K562 (cell line): Measurements from ENCODE around the gene POLR1A. TPM values are rescaled to one million over a fixed set of nuclear protein-coding genes. Genes with fewer than 3 reads are reported as not detected.

Experiments used
- ATAC-seq: fragments of 200-7000 bp; cut with Tn5 transposase; 3 replicates; pipeline ENCODE4 v1.9.1; 2020; ENCODE audit warnings: moderate library complexity
- BruUV-seq: library from RNA; stranded (reverse); fragments of 400-500 nt; replicated peaks from 2 replicates; lab custom pipeline; 2021; lab: Mats Ljungman, UMichigan
- CTCF ChIA-PET: fragments of 300-600 bp; formaldehyde crosslinking; extraction: SDS; loops from one replicate; lab custom pipeline; 2021; ENCODE audit warnings: low intra/inter-chr PET ratio; lab: Yijun Ruan, JAX
- POLR2A ChIA-PET: fragments of 300-600, 350-650 bp; sonication (Branson Sonifier 250); formaldehyde crosslinking; extraction: SDS; loops from one replicate; lab custom pipeline; 2021; ENCODE audit warnings: antibody characterized with exemption, inconsistent platforms; lab: Yijun Ruan, JAX
- DNase-seq, 4 experiments: peaks; one replicate each; pipeline versions ENCODE4 v3.0.0 to v3.0.0-alpha.2; 2011 to 2018; ENCODE audit warnings: low spot score in 3 of 4, mixed read lengths in 3 of 4; ENCODE audit errors: extremely low read depth in 1 of 4
- FAIRE-seq: peaks from 2 replicates; lab custom pipeline; 2011; peaks lifted over from hg19 to GRCh38; lab: Jason Lieb, UNC
- H2AFZ ChIP-seq: 2 replicates; pipeline ENCODE4 v1.6.0; 2011; ENCODE audit warnings: low read depth, low read length, control low read depth, inconsistent platforms
- H3K27ac ChIP-seq: fragments of 200-600 bp; 3 replicates; pipeline ENCODE4 v1.8.0; 2011; ENCODE audit warnings: low read depth, mild to moderate bottlenecking, control low read depth, inconsistent platforms, low read length, moderate library complexity, mixed read lengths; ENCODE audit errors: extremely low read depth
- H3K27me3 ChIP-seq, 2 experiments: fragments of 300-600 bp in 1 of 2; 2 replicates in 1 of 2; 3 replicates in 1 of 2; pipeline versions ENCODE4 v1.6.0 to v1.8.0; 2011; ENCODE audit warnings: inconsistent platforms in 2 of 2, low read length in 2 of 2, mild to moderate bottlenecking in 1 of 2, mixed read lengths in 1 of 2, moderate library complexity in 1 of 2; ENCODE audit not compliant: control insufficient read depth in 2 of 2, insufficient read depth in 2 of 2
- H3K36me3 ChIP-seq: fragments of 300-600 bp; 3 replicates; pipeline ENCODE4 v1.8.0; 2011; ENCODE audit warnings: mild to moderate bottlenecking, low read length, inconsistent platforms; ENCODE audit not compliant: control insufficient read depth, insufficient read depth
- H3K4me1 ChIP-seq, 2 experiments: fragments of 200-600 bp in 1 of 2; replicated peaks in 1 of 2; 2 replicates in 1 of 2; 3 replicates in 1 of 2; pipeline versions ENCODE4 v1.5.1 to v1.8.0; 2011; ENCODE audit warnings: inconsistent platforms in 2 of 2, low read length in 2 of 2, mild to moderate bottlenecking in 1 of 2, mixed read lengths in 1 of 2, moderate library complexity in 1 of 2; ENCODE audit not compliant: control insufficient read depth in 2 of 2, insufficient read depth in 2 of 2
- H3K4me2 ChIP-seq: 2 replicates; pipeline ENCODE4 v1.6.1; 2011; ENCODE audit warnings: low read length, control low read depth, inconsistent platforms, mixed read lengths; ENCODE audit not compliant: insufficient read depth
- H3K4me3 ChIP-seq: fragments of 200-600 bp; sonication (generic), shearing (Covaris generic); 2 replicates; pipeline ENCODE4 v1.5.1; 2016; ENCODE audit warnings: control low read depth, inconsistent platforms
- H3K79me2 ChIP-seq: fragments of 200-600 bp; 3 replicates; pipeline ENCODE4 v1.8.0; 2011; ENCODE audit warnings: low read length, inconsistent platforms; ENCODE audit not compliant: control insufficient read depth, insufficient read depth
- H3K9ac ChIP-seq, 2 experiments: 2 replicates each; pipeline versions ENCODE4 v1.6.0 to v1.6.1; 2011; ENCODE audit warnings: low read depth in 2 of 2, low read length in 2 of 2, control low read depth in 1 of 2, inconsistent platforms in 1 of 2, mild to moderate bottlenecking in 1 of 2, mixed read lengths in 1 of 2; ENCODE audit not compliant: insufficient read depth in 1 of 2
- H3K9me1 ChIP-seq: one replicate; pipeline ENCODE4 v1.6.0; 2011; ENCODE audit warnings: inconsistent platforms, mild to moderate bottlenecking, low read length, moderate library complexity; ENCODE audit not compliant: control insufficient read depth, insufficient read depth
- H3K9me3 ChIP-seq: replicated peaks from 2 replicates; pipeline ENCODE4 v1.5.1; 2011; ENCODE audit warnings: low read depth, low read length, inconsistent platforms; ENCODE audit not compliant: control insufficient read depth, insufficient read depth
- H4K20me1 ChIP-seq: replicated peaks from 2 replicates; pipeline ENCODE4 v1.6.1; 2011; ENCODE audit warnings: low read length, inconsistent platforms, mixed read lengths; ENCODE audit not compliant: control insufficient read depth, insufficient read depth
- ESRRA ChIP-seq: fragments of 450-650 bp; IDR thresholded peaks from 2 replicates; pipeline ENCODE4 v1.6.1; 2014; ENCODE audit warnings: low read depth, mild to moderate bottlenecking, moderate library complexity, borderline replicate concordance
- HDGF ChIP-seq: fragments of 450-650 bp; IDR thresholded peaks from 2 replicates; pipeline ENCODE4 v1.6.1; 2016
- HOXB6 ChIP-seq: fragments of 250-450 bp; sonication (Bioruptor Pico); IDR thresholded peaks from 2 replicates; pipeline ENCODE4 v1.5.1; 2022; ENCODE audit warnings: mild to moderate bottlenecking, borderline replicate concordance
- NEUROD1 ChIP-seq: fragments of 150-350 bp; IDR thresholded peaks from 2 replicates; pipeline ENCODE4 v1.6.1; 2014; ENCODE audit warnings: borderline replicate concordance, low read length, low read depth; ENCODE audit not compliant: partially characterized antibody
- PHTF2 ChIP-seq: fragments of 250-450 bp; sonication (Bioruptor Pico); IDR thresholded peaks from 2 replicates; pipeline ENCODE4 v1.5.0; 2021; ENCODE audit warnings: mild to moderate bottlenecking
- ZEB2 ChIP-seq: fragments of 450-650 bp; IDR thresholded peaks from 2 replicates; pipeline ENCODE4 v1.6.1; 2016
- ZNF146 ChIP-seq: IDR thresholded peaks from one replicate; pipeline ENCODE4 v1.6.1; 2018; ENCODE audit warnings: missing compliant biosample characterization; ENCODE audit not compliant: unreplicated experiment
- ZNF57 ChIP-seq: fragments of 450-650 bp; formaldehyde crosslinking; IDR thresholded peaks from 2 replicates; pipeline ENCODE4 v1.4.0; 2020; ENCODE audit warnings: mild to moderate bottlenecking, moderate library complexity
- ZNF780A ChIP-seq: fragments of 250-450 bp; sonication (Bioruptor Pico); IDR thresholded peaks from 2 replicates; pipeline ENCODE4 v1.5.0; 2021; ENCODE audit warnings: mild to moderate bottlenecking
- whole genome bisulfite sequencing: fragments of 100-300 bp; shearing (Covaris generic); methylation state at CpG from one replicate; pipeline ENCODE4 v1.1.6; 2016; ENCODE audit warnings: low coverage, mixed read lengths; ENCODE audit not compliant: insufficient coverage; ENCODE audit errors: missing lambda C conversion rate; 5-methylcytosine and 5-hydroxymethylcytosine counted together
- in situ Hi-C: fragments of 300-500 bp; cut with MboI; formaldehyde crosslinking; loops from 4 replicates; pipeline ENCODE4 v1.15.0; 2018; ENCODE audit warnings: inconsistent platforms, mixed read lengths
- intact Hi-C: fragments of 100-400 bp; cut with micrococcal nuclease; formaldehyde crosslinking; loops from 2 replicates; pipeline ENCODE4 v1.14.2; 2022
- polyA plus RNA-seq, 8 experiments: library from polyadenylated mRNA; depleted of rRNA in 4 of 8; stranded (reverse) in 5 of 8; unstranded in 3 of 8; fragments of >200 nt; fragmentation: Nextera tagmentation in 2 of 8; fragmentation: Illumina TruSeq in 1 of 8; extraction: Ambion mirVana in 2 of 8; extraction: Trizol in 1 of 8; gene quantifications; 2 replicates each; pipeline versions ENCODE4 v1.2.1 to v1.2.3, GENCODE V29; 2011 to 2014; ENCODE audit warnings: inconsistent platforms in 1 of 8, missing spikeins in 1 of 8
- total RNA-seq, 7 experiments: library from RNA; depleted of rRNA in 6 of 7; stranded (reverse); fragments of >200 nt in 6 of 7; fragmentation: Illumina TruSeq in 2 of 7; extraction: Trizol in 2 of 7; gene quantifications; 2 replicates each; pipeline versions ENCODE4 v1.2.1 to v1.2.3, GENCODE V29; 2011 to 2021; ENCODE audit warnings: low replicate concordance in 1 of 7
- TF ChIP-seq, protein P1 (sequence below): fragments of 250-450 bp; sonication (Bioruptor Pico); IDR thresholded peaks from 2 replicates; pipeline ENCODE4 v1.8.0; 2021; ENCODE audit warnings: borderline replicate concordance, mild to moderate bottlenecking, moderate library complexity; ENCODE audit not compliant: poor library complexity, severe bottlenecking

Gene POLR1A
- total and polyA plus RNA-seq, 9 of the 15 experiments (the other 6 are each of a cell fraction or from before 2014, with no cell fraction given), result 3.0 to 72.1 (median 21.8) TPM

DNA sequence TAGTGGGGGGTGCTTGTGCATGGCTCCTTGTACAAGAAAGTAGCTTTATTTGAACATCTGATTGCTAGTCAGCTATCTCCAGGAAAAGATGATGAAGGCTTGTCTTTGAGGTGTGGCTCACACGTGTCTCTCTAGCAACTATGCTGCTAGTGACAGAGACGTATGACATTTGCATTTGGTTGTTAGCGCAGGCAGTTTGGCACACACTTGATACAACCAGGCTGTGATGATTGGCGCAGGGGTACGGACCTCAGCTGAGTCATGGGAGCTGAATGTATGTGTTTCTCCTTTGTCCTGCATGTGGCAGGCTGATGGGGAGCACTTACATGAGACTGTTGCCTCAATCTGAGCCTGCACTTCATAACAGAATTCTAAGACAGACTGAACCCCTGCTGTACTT, 30.0 kb upstream of the POLR1A start (continued):
- TF ChIP-seq ZNF146 (CRISPR knock-in tag) (no peak), ZNF780A (CRISPR knock-in tag) (no peak), HDGF (no peak), ZNF57 (CRISPR knock-in tag) (no peak), PHTF2 (no peak), ZEB2 (no peak), NEUROD1 (no peak), ESRRA (no peak)
- TF ChIP-seq, protein P1, sequence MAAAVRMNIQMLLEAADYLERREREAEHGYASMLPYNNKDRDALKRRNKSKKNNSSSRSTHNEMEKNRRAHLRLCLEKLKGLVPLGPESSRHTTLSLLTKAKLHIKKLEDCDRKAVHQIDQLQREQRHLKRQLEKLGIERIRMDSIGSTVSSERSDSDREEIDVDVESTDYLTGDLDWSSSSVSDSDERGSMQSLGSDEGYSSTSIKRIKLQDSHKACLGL (CRISPR knock-in tag), result no peak

DNA sequence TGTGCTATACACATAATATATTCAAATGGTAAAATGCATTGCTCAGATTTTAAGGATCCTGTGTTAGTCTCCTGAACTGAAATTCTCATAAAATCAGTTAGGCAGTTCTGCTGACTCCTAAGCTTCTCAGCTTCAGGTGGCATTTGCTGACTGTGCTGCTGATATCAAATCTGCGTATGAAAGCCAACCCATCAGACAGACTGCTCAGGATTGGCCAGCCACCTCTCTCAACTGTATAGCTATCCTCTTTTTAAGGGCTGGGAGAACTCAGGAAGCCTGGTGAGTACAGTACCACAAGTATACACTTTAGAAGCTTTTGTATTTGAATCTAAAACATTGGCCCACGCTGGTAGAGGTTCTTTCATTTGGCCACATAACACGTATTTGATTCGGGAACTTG, 29.0 kb upstream of the POLR1A start:
- BruUV-seq, result no TSS peak
- Histone ChIP-seq H3K27me3 (no peaks in the 10 kb centered on the region), H3K27ac (no peak overlapping the region), H3K4me2 (no peak overlapping the region), H3K4me1 (no peaks in the 10 kb centered on the region), H3K9me3 (no peaks in the 10 kb centered on the region), H3K9me1 (no peaks in the 10 kb centered on the region), H3K36me3 (peaks cover 100% of the 10 kb centered on the region), H3K9ac (no peak overlapping the region), H3K79me2 (no peaks in the 10 kb centered on the region), H2AFZ (no peak overlapping the region), H3K4me3 (no peak overlapping the region), H4K20me1 (no peaks in the 10 kb centered on the region)
- FAIRE-seq (no peak), ATAC-seq (no peak), DNase-seq (no peak)
- 96% methylated on average over 4 of the region's 4 CpGs for WGBS
- intact Hi-C loops, result no loop called here
- ChIA-PET CTCF (no interaction called here), POLR2A (interaction anchor here (0.7 to 1.2 kb wide), 2 partner anchors 17 to 29 kb away, joined by 3 read pairs; partner anchors contain the start of gene POLR1A)
- in situ Hi-C loops, result no loop called here
- TF ChIP-seq HOXB6 (CRISPR knock-in tag), result no peak
